ENCODE measurements around the gene ADAT1. TPM values are rescaled to one million over a fixed set of nuclear protein-coding genes. Genes with fewer than 3 reads are reported as not detected.

ADAT1 gene
- total and polyA plus RNA-seq, 2 of the 8 experiments (the other 6 are each of a cell fraction or from before 2014, with no cell fraction given) = 30.7 to 44.7 TPM

GRCh38 chr16:75618780-75619179 lies 4.3 kb downstream of the ADAT1 start:
- H4K91ac ChIP-seq (replicated peaks; ENCODE audit: insufficient read length, low read length) = no peak overlapping the region
- no peak overlapping the region for H3K27ac ChIP-seq (ENCODE audit: low read depth, low read length)
- peaks cover 5 to 55% (median 33%) of the 10 kb centered on the region in 4 experiments for H3K36me3 ChIP-seq (ENCODE audit: control insufficient read depth in 2 of 4, insufficient read depth in 4 of 4, low read length in 3 of 4)
- H2BK15ac ChIP-seq (ENCODE audit: low read length) = no peak overlapping the region
- WGBS, 2 experiments (ENCODE audit: extremely low coverage in 1 of 2, insufficient coverage in 1 of 2, insufficient read length in 1 of 2, insufficient replicate concordance in 2 of 2, low coverage in 1 of 2, low lambda C conversion rate in 2 of 2, missing lambda C conversion rate in 1 of 2) = 95% methylated on average over 2 of the region's 2 CpGs; no CpG with 5 or more reads in 1 of the 2 experiments
- H2BK12ac ChIP-seq (ENCODE audit: low read depth, low read length) = no peak overlapping the region
- no peak overlapping the region for H2AFZ ChIP-seq (ENCODE audit: low read length)
- peaks cover 0 to 6% of the 10 kb centered on the region in 2 experiments; a peak in 1 of 4 replicates for H3K79me2 ChIP-seq (ENCODE audit: control insufficient read depth in 1 of 2, insufficient read depth in 2 of 2, low read length in 2 of 2)
- H4K8ac ChIP-seq (ENCODE audit: extremely low read depth, insufficient read depth, low read length) = no peak overlapping the region
- H3K56ac ChIP-seq (replicated peaks; ENCODE audit: insufficient read length, low read depth, low read length) = no peak overlapping the region
- H2BK5ac ChIP-seq (ENCODE audit: low read depth, low read length) = no peak overlapping the region
- H2BK20ac ChIP-seq (ENCODE audit: low read length) = no peak overlapping the region
- H3K9me3 ChIP-seq (ENCODE audit: insufficient read depth in 2 of 2, low read depth in 1 of 2, low read length in 1 of 2) = no peaks in the 10 kb centered on the region
- peaks cover 0 to 9% (median 4%) of the 10 kb centered on the region in 4 experiments; a peak in 5 of 7 replicates for H3K4me1 ChIP-seq (replicated peaks in 1 of 4; ENCODE audit: control insufficient read depth in 3 of 4, insufficient read depth in 4 of 4, low read length in 3 of 4)
- peaks cover 6% of the 10 kb centered on the region for H3K23me2 ChIP-seq (ENCODE audit: low read depth, low read length)
- ChIA-PET CTCF (ENCODE audit: partially characterized antibody) (interaction anchor here (0.6 to 4.3 kb wide), 4 partner anchors 12 to 1555 kb away, joined by 3 to 22 read pairs (median 12); no protein-coding TSS in a partner anchor), POLR2A (ENCODE audit: partially characterized antibody) (interaction anchor here (0.6 to 1.2 kb wide), 3 partner anchors 8 to 66 kb away, joined by 3 to 4 read pairs (median 3); no protein-coding TSS in a partner anchor)
- no peak overlapping the region for H3K4me2 ChIP-seq (ENCODE audit: insufficient read depth in 1 of 2, low read depth in 2 of 2, low read length in 2 of 2)
- H3K9ac ChIP-seq (replicated peaks in 1 of 4; ENCODE audit: extremely low read depth in 1 of 4, low read depth in 3 of 4, low read length in 3 of 4) = no peak overlapping the region
- H3K18ac ChIP-seq (ENCODE audit: extremely low read depth, low read length) = no peak overlapping the region
- no peak overlapping the region for H2BK120ac ChIP-seq (replicated peaks; ENCODE audit: low read depth, low read length)
- H2AK5ac ChIP-seq (ENCODE audit: low read depth, low read length) = no peak overlapping the region
- FAIRE-seq (no peak), DNase-seq (ENCODE audit: low read depth in 1 of 2, low spot score in 2 of 2) (no peak)
- H4K5ac ChIP-seq (ENCODE audit: insufficient read length, low read depth, low read length) = no peak overlapping the region
- H3K27me3 ChIP-seq (replicated peaks in 1 of 4; ENCODE audit: control insufficient read depth in 3 of 4, extremely low read depth in 1 of 4, insufficient read depth in 3 of 4, low read length in 3 of 4) = no peaks in the 10 kb centered on the region
- H3K23ac ChIP-seq (ENCODE audit: insufficient read length) = no peak overlapping the region
- no peak overlapping the region for H3K4me3 ChIP-seq (ENCODE audit: extremely low read depth in 1 of 4, insufficient read depth in 2 of 4, low read depth in 3 of 4, low read length in 4 of 4)
- no peak overlapping the region for H3K4ac ChIP-seq (replicated peaks; ENCODE audit: insufficient read length, low read depth, low read length)
- H3K14ac ChIP-seq (ENCODE audit: insufficient read length) = no peak overlapping the region
- H3K79me1 ChIP-seq (ENCODE audit: low read depth, low read length) = no peaks in the 10 kb centered on the region; the same call in 1 of the 2 replicates
- peaks cover 0 to 2% of the 10 kb centered on the region in 2 experiments for H4K20me1 ChIP-seq (replicated peaks in 1 of 2; ENCODE audit: control insufficient read depth in 1 of 2, insufficient read depth in 2 of 2, low read length in 2 of 2)
- TF ChIP-seq HDAC2 (IDR thresholded peaks at IDR 0.05; ENCODE audit: borderline replicate concordance in 1 of 2, low read depth in 2 of 2, low read length in 2 of 2) (no peak), KDM4A (IDR thresholded peaks at IDR 0.05; ENCODE audit: low read depth, low read length, severe bottlenecking) (no peak), POU5F1 (IDR thresholded peaks at IDR 0.05; ENCODE audit: low read depth, low read length) (no peak), RAD21 (IDR thresholded peaks at IDR 0.05 in 1 of 2, conservative IDR thresholded peaks at IDR 0.05 in 1 of 2; ENCODE audit: low read depth in 2 of 2, low read length in 2 of 2) (no peak), RBBP5 (IDR thresholded peaks at IDR 0.05; ENCODE audit: borderline replicate concordance, low read depth, low read length) (no peak), EP300 (IDR thresholded peaks at IDR 0.05; ENCODE audit: borderline replicate concordance in 1 of 2, low read depth in 2 of 2, low read length in 2 of 2) (no peak), CTCF (IDR thresholded peaks at IDR 0.05; ENCODE audit: control extremely low read depth in 1 of 3, insufficient read depth in 1 of 3, low read depth in 1 of 3, low read length in 3 of 3) (no peak), HDAC6 (IDR thresholded peaks at IDR 0.05; ENCODE audit: low read depth, low read length) (no peak)

All from H1 (cell line).